Measurements from ENCODE around the gene PAPOLG.

The PAPOLG gene

GRCh38 chr2:60831921-60832320 lies 75.9 kb downstream of the PAPOLG start:
- TF ChIP-seq SIN3A (IDR thresholded peaks at IDR 0.05; ENCODE audit: borderline replicate concordance, insufficient read depth, low read length) (no peak), REST (IDR thresholded peaks at IDR 0.05; ENCODE audit: insufficient read depth in 1 of 2, low read depth in 2 of 2, low read length in 2 of 2) (no peak), TAF1 (IDR thresholded peaks at IDR 0.05; ENCODE audit: borderline replicate concordance, insufficient read depth, low read length) (no peak), POLR2AphosphoS5 (IDR thresholded peaks at IDR 0.05; ENCODE audit: low read depth, low read length) (no peak), FOXP2 (optimal IDR thresholded peaks at IDR 0.05; ENCODE audit: borderline replicate concordance, extremely low read depth, extremely low read length, insufficient read depth) (no peak)

GRCh38 chr2:60832621-60833020 lies 76.6 kb downstream of the PAPOLG start:
- no peak for TF ChIP-seq SIN3A (IDR thresholded peaks at IDR 0.05; ENCODE audit: borderline replicate concordance, insufficient read depth, low read length)
- TF ChIP-seq TAF1 (IDR thresholded peaks at IDR 0.05; ENCODE audit: borderline replicate concordance, insufficient read depth, low read length): no peak
- TF ChIP-seq FOXP2 (optimal IDR thresholded peaks at IDR 0.05; ENCODE audit: borderline replicate concordance, extremely low read depth, extremely low read length, insufficient read depth): no peak
- TF ChIP-seq REST (IDR thresholded peaks at IDR 0.05; ENCODE audit: insufficient read depth in 1 of 2, low read depth in 2 of 2, low read length in 2 of 2): no peak
- TF ChIP-seq POLR2AphosphoS5 (IDR thresholded peaks at IDR 0.05; ENCODE audit: low read depth, low read length): no peak

- no peak for TF ChIP-seq SIN3A (IDR thresholded peaks at IDR 0.05; ENCODE audit: borderline replicate concordance, insufficient read depth, low read length)
- TF ChIP-seq TAF1 (IDR thresholded peaks at IDR 0.05; ENCODE audit: borderline replicate concordance, insufficient read depth, low read length): no peak
- no peak for TF ChIP-seq POLR2AphosphoS5 (IDR thresholded peaks at IDR 0.05; ENCODE audit: low read depth, low read length)
- TF ChIP-seq FOXP2 (optimal IDR thresholded peaks at IDR 0.05; ENCODE audit: borderline replicate concordance, extremely low read depth, extremely low read length, insufficient read depth): no peak
- TF ChIP-seq REST (IDR thresholded peaks at IDR 0.05; ENCODE audit: insufficient read depth in 1 of 2, low read depth in 2 of 2, low read length in 2 of 2): no peak
These were observed 78.2 kb downstream of the PAPOLG start for GRCh38 chr2:60834270-60834717.

GRCh38 chr2:60836491-60836890 lies 80.4 kb downstream of the PAPOLG start:
- TF ChIP-seq TAF1 (IDR thresholded peaks at IDR 0.05; ENCODE audit: borderline replicate concordance, insufficient read depth, low read length): no peak
- TF ChIP-seq FOXP2 (optimal IDR thresholded peaks at IDR 0.05; ENCODE audit: borderline replicate concordance, extremely low read depth, extremely low read length, insufficient read depth): no peak
- TF ChIP-seq SIN3A (IDR thresholded peaks at IDR 0.05; ENCODE audit: borderline replicate concordance, insufficient read depth, low read length): no peak
- TF ChIP-seq POLR2AphosphoS5 (IDR thresholded peaks at IDR 0.05; ENCODE audit: low read depth, low read length): no peak
- TF ChIP-seq REST (IDR thresholded peaks at IDR 0.05; ENCODE audit: insufficient read depth in 1 of 2, low read depth in 2 of 2, low read length in 2 of 2): no peak

GRCh38 chr2:60837123-60837522 lies 81.1 kb downstream of the PAPOLG start:
- no peak for TF ChIP-seq FOXP2 (optimal IDR thresholded peaks at IDR 0.05; ENCODE audit: borderline replicate concordance, extremely low read depth, extremely low read length, insufficient read depth)
- no peak for TF ChIP-seq POLR2AphosphoS5 (IDR thresholded peaks at IDR 0.05; ENCODE audit: low read depth, low read length)
- TF ChIP-seq TAF1 (IDR thresholded peaks at IDR 0.05; ENCODE audit: borderline replicate concordance, insufficient read depth, low read length): no peak
- TF ChIP-seq SIN3A (IDR thresholded peaks at IDR 0.05; ENCODE audit: borderline replicate concordance, insufficient read depth, low read length): no peak
- TF ChIP-seq REST (IDR thresholded peaks at IDR 0.05; ENCODE audit: insufficient read depth in 1 of 2, low read depth in 2 of 2, low read length in 2 of 2): no peak
